ENCODE measurements around the gene COIL.
"Not testable (repeated sequence)": the region's sequence is repeated elsewhere in the genome, so short reads cannot be mapped to it uniquely, and the experiment has no call there.

The COIL gene

DNA sequence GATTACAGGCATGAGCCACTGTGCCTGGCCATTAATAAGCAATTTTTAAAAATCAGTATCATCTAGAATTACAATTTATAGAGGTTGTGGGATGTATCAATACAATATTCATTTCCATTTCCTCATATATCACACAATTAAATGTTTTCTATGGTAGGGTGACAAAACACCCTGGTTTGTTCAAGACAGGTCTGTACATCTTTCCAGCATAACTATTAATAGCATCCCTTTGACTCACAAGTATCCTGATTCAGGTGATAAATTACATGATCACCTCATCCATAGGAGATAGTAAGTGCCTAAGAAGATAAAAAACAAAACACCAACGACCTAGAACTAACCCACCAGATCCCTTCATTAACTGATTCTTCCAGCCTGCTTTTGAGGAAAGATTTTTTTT, 13.1 kb downstream of the COIL start:
- Histone ChIP-seq H3K27me3 (ENCODE audit: control insufficient read depth, insufficient read depth, low read length) (no peaks in the 10 kb centered on the region), H3K4me1 (ENCODE audit: control insufficient read depth, low read depth, low read length) (no peaks in the 10 kb centered on the region), H3K4me3 (ENCODE audit: low read length) (no peak overlapping the region), H3K36me3 (ENCODE audit: control insufficient read depth, low read depth, low read length) (peaks cover 47% of the 10 kb centered on the region), H3K27ac (ENCODE audit: low read length) (no peak overlapping the region), H3K9me3 (ENCODE audit: control insufficient read depth, low read depth, low read length) (no peaks in the 10 kb centered on the region), H3K9ac (ENCODE audit: low read length) (no peak overlapping the region)

DNA sequence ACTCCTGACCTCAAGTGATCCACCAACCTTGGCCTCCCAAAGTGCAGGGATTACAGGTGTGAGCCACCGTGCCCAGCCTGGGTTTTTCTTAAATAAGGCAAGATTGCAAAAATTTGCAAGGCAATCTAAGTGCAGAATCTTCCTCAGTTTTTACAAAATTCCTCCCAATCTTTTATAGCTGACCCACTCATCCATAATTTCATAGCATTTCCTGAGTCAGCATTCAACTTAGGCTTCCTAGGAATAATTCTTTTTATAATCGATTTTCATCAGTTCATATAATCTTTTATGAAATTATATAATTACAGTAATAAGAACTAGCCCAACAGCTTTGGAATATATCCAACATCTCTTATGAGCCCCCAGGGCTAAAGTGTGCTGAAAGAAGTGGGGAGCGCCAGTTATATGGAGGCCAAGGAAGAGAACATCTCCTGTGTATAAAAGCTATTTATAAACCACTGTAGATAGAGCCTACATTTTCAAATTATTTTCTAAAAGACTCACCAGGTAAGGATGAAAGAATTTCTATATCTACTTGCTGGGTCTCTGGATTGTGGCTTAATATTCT, 14.8 kb downstream of the COIL start:
- H3K9me3 ChIP-seq (ENCODE audit: control insufficient read depth, low read depth, low read length), result no peaks in the 10 kb centered on the region
- H3K36me3 ChIP-seq (ENCODE audit: control insufficient read depth, low read depth, low read length), result peaks cover 59% of the 10 kb centered on the region
- H3K27me3 ChIP-seq (ENCODE audit: control insufficient read depth, insufficient read depth, low read length), result no peaks in the 10 kb centered on the region
- no peak overlapping the region for H3K9ac ChIP-seq (ENCODE audit: low read length)
- no peak overlapping the region for H3K4me3 ChIP-seq (ENCODE audit: low read length)
- H3K4me1 ChIP-seq (ENCODE audit: control insufficient read depth, low read depth, low read length), result no peaks in the 10 kb centered on the region
- no peak overlapping the region for H3K27ac ChIP-seq (ENCODE audit: low read length)

DNA sequence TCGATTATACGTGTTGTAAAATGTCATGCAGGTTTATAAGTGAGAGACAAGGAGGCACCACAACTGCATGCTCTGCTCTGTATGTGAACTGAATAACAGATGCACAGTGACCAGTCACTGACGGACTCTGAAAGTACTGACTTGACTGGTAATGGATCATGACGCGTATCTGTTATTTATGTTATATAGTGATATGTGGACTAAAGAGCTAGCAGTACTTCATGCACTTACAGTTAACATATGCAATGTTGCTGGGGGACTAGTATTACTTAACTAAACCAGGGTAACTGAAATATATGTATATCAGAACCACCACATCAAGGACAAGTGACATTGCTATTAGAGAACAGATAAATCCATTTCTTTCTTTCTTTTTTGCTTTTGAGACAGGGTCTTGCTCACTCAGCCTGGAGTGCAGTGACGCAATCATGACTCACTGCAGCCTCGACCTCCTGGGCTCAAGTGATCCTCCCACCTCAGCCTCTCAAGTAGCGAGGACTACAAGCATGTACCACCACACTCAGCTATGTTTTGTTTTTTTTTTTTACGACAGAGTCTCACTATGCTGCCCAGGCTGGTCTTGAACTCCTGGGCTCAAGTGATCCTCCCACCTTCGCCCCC, 17.2 kb downstream of the COIL start:
- Histone ChIP-seq H3K36me3 (ENCODE audit: control insufficient read depth, low read depth, low read length) (peaks cover 54% of the 10 kb centered on the region), H3K4me3 (ENCODE audit: low read length) (no peak overlapping the region), H3K4me1 (ENCODE audit: control insufficient read depth, low read depth, low read length) (no peaks in the 10 kb centered on the region), H3K9me3 (ENCODE audit: control insufficient read depth, low read depth, low read length) (no peaks in the 10 kb centered on the region), H3K27ac (ENCODE audit: low read length) (no peak overlapping the region), H3K27me3 (ENCODE audit: control insufficient read depth, insufficient read depth, low read length) (no peaks in the 10 kb centered on the region), H3K9ac (ENCODE audit: low read length) (no peak overlapping the region)

DNA sequence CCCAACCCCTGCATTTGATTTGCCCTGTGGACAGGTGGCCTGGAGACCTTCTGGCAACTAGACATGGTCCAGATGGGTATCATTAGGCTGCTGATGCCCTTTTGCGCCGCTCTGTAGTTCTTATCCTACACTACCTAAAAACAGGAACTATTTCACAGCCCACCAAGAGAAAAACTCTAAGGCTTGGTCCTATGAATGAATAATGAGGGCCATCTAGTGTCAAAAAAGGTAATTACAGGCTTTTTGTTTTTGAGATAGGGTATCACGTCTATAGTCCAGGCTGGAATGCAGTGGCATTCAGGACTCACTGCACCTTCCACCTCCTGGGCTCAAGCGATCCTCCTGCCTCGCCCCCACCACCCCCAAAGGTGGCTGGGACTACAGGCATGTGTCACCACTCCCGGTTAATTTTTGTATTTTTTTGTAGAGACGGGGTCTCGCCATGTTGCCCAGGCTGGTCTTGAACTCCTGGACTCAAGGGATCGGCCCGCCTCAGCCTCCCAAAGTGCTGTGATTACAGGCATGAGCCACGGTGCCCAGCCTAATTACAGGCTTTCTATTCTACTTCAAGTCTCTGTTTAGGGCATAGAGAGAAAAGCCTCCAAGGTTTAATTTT, 20.9 kb downstream of the COIL start:
- H3K4me1 ChIP-seq (ENCODE audit: control insufficient read depth, low read depth, low read length), result no peaks in the 10 kb centered on the region
- no peak overlapping the region for H3K27ac ChIP-seq (ENCODE audit: low read length)
- H3K36me3 ChIP-seq (ENCODE audit: control insufficient read depth, low read depth, low read length), result peaks cover 53% of the 10 kb centered on the region
- H3K4me3 ChIP-seq (ENCODE audit: low read length), result no peak overlapping the region
- H3K9ac ChIP-seq (ENCODE audit: low read length), result no peak overlapping the region
- no peaks in the 10 kb centered on the region for H3K9me3 ChIP-seq (ENCODE audit: control insufficient read depth, low read depth, low read length)
- H3K27me3 ChIP-seq (ENCODE audit: control insufficient read depth, insufficient read depth, low read length), result no peaks in the 10 kb centered on the region

DNA sequence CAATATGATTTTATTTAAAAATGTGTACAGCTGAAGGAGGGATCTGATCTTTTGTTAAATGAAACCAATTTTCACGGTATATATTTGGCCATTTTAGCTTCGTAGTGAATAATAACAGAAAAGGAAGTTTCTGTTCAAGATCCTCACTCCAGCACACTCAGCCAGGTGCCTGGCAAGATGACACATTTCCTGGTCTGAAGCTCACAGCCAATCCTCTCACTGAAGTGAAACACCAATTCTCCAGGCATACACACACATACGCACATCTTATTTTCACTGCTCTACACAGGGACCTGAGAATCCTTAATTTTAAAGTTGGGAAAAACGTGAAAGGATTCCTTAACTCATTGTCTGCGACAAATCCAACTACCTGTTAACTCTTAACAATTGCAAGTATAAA, 22.6 kb downstream of the COIL start:
- H3K9ac ChIP-seq (ENCODE audit: low read length); H3K9me3 ChIP-seq (ENCODE audit: control insufficient read depth, low read depth, low read length); H3K27ac ChIP-seq (ENCODE audit: low read length); H3K4me1 ChIP-seq (ENCODE audit: control insufficient read depth, low read depth, low read length); H3K27me3 ChIP-seq (ENCODE audit: control insufficient read depth, insufficient read depth, low read length); H3K4me3 ChIP-seq (ENCODE audit: low read length): not testable (repeated sequence)
- H3K36me3 ChIP-seq (ENCODE audit: control insufficient read depth, low read depth, low read length), result peaks cover 47% of the 10 kb centered on the region

DNA sequence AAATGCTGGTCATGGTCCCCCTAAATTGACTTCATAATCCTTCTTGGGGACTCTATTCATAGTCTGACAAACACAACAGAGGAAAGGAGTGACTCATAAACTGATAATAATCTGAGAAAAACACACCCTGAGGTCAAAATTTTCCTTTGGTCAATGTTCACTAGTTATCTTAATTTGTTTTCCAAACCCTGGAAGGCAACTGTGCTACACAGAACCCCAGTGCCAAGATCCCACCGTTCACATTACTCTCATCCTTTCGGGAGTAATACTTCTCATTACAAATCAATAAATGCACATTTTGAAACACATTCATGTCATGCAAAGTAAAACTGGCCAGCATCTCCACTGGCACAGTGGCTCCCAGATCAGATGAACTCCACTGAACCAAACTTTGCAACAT, 23.2 kb downstream of the COIL start:
- peaks cover 44% of the 10 kb centered on the region for H3K36me3 ChIP-seq (ENCODE audit: control insufficient read depth, low read depth, low read length)
- H3K9ac ChIP-seq (ENCODE audit: low read length), result no peak overlapping the region
- H3K27ac ChIP-seq (ENCODE audit: low read length), result no peak overlapping the region
- H3K4me1 ChIP-seq (ENCODE audit: control insufficient read depth, low read depth, low read length), result no peaks in the 10 kb centered on the region
- H3K27me3 ChIP-seq (ENCODE audit: control insufficient read depth, insufficient read depth, low read length), result no peaks in the 10 kb centered on the region
- H3K4me3 ChIP-seq (ENCODE audit: low read length), result no peak overlapping the region
- no peaks in the 10 kb centered on the region for H3K9me3 ChIP-seq (ENCODE audit: control insufficient read depth, low read depth, low read length)

DNA sequence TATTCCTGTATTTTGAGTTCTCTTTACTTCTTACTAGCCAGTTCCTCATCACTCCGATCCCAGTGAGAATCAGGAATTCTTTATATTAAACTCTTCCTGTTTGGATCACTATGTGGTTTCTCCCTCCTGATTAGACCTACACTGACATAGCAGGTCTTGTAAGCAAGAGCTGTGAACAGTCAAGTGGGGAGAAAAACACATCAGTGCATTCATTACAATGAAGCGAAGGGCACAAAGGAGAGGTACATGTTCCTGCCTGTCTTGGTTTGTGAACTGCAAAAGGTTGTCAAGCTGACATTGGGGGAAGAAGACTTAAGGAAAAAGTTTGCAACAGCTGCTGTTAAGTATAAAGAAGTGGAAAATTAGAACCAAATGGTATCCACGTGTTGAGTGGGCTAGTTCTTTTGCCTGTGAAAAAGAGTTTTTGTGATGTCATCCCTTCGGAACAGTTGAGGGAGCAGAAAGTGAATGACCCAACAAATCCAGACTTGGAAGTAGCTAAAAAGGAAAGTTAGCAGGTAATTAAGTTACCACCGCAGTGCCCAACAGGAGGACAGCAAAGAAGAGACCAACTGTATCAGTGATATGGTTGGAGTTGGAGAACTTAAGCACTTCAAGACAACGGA, 24.0 kb downstream of the COIL start:
- Histone ChIP-seq H3K4me1 (ENCODE audit: control insufficient read depth, low read depth, low read length) (no peaks in the 10 kb centered on the region), H3K27me3 (ENCODE audit: control insufficient read depth, insufficient read depth, low read length) (no peaks in the 10 kb centered on the region), H3K27ac (ENCODE audit: low read length) (no peak overlapping the region), H3K9ac (ENCODE audit: low read length) (no peak overlapping the region), H3K9me3 (ENCODE audit: control insufficient read depth, low read depth, low read length) (no peaks in the 10 kb centered on the region), H3K36me3 (ENCODE audit: control insufficient read depth, low read depth, low read length) (peaks cover 40% of the 10 kb centered on the region), H3K4me3 (ENCODE audit: low read length) (no peak overlapping the region)

DNA sequence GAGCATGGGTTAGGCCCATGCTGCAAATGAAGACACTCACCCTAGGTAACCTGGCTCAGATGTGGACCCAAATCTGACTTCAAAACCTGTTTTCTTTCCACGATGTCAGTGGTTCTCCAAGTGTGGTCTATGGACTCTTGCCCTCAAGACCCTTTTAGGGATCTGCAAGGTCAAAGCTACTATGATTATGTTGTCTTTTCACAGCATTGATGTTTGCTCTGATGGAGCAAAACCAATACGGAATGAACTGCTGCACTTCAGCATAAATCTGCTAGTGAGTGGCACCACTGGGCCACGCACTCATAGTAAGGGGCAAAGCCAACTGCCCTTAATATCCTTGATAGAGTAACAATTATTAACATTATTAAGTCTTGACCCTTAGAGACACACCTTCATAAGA, 25.4 kb downstream of the COIL start:
- Histone ChIP-seq H3K27ac (ENCODE audit: low read length) (no peak overlapping the region), H3K27me3 (ENCODE audit: control insufficient read depth, insufficient read depth, low read length) (no peaks in the 10 kb centered on the region), H3K36me3 (ENCODE audit: control insufficient read depth, low read depth, low read length) (peaks cover 32% of the 10 kb centered on the region), H3K9ac (ENCODE audit: low read length) (no peak overlapping the region), H3K9me3 (ENCODE audit: control insufficient read depth, low read depth, low read length) (peaks cover 10% of the 10 kb centered on the region), H3K4me3 (ENCODE audit: low read length) (no peak overlapping the region), H3K4me1 (ENCODE audit: control insufficient read depth, low read depth, low read length) (no peaks in the 10 kb centered on the region)

DNA sequence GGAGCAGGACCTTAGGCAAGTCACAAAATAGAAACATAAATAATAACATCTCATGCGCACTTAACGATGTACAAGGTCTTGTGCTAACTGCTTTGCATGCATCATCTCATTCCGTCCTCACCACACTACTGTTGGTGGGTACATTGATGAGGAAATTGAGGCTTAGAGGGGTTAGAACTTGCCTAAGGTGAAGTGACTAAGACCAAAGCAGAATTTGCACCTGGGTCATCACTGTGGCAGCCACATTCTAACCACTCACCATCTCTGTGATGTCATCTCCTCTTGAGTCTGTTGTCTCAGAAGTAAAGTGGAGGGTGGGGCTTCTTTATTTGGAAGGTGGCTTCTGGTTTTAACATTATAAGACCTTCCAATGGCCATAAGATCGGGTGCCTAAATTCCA, 26.6 kb downstream of the COIL start:
- no peak overlapping the region for H3K27ac ChIP-seq (ENCODE audit: low read length)
- no peak overlapping the region for H3K4me3 ChIP-seq (ENCODE audit: low read length)
- H3K9ac ChIP-seq (ENCODE audit: low read length), result no peak overlapping the region

DNA sequence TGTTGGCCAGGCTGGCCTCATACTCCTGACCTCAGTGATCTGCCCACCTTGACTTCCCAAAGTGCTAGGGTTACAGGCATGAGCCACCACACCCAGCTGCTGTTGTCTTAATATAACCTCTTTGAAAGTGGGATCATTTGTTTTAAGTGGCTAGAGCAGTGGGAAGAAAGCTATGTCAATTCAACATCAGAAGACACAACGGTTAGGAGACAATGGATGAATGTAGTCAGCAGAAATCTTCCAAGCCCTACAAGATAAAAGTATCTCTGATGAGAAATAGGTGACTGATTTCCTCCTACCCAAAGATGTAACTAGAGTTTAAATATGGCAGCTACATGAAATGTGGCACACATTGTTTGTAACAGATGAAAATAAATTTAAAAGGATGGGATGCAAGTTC, 27.0 kb downstream of the COIL start:
- H3K27ac ChIP-seq (ENCODE audit: low read length), result no peak overlapping the region
- H3K9ac ChIP-seq (ENCODE audit: low read length), result no peak overlapping the region
- no peak overlapping the region for H3K4me3 ChIP-seq (ENCODE audit: low read length)
- peaks cover 25% of the 10 kb centered on the region for H3K36me3 ChIP-seq (ENCODE audit: control insufficient read depth, low read depth, low read length)
- H3K9me3 ChIP-seq (ENCODE audit: control insufficient read depth, low read depth, low read length), result peaks cover 19% of the 10 kb centered on the region
- H3K27me3 ChIP-seq (ENCODE audit: control insufficient read depth, insufficient read depth, low read length), result no peaks in the 10 kb centered on the region
- H3K4me1 ChIP-seq (ENCODE audit: control insufficient read depth, low read depth, low read length), result no peaks in the 10 kb centered on the region

More for the DNA sequence above, 26.6 kb downstream of the COIL start:
- H3K9me3 ChIP-seq (ENCODE audit: control insufficient read depth, low read depth, low read length), result peaks cover 19% of the 10 kb centered on the region
- H3K27me3 ChIP-seq (ENCODE audit: control insufficient read depth, insufficient read depth, low read length), result no peaks in the 10 kb centered on the region
- H3K36me3 ChIP-seq (ENCODE audit: control insufficient read depth, low read depth, low read length), result peaks cover 29% of the 10 kb centered on the region
- no peaks in the 10 kb centered on the region for H3K4me1 ChIP-seq (ENCODE audit: control insufficient read depth, low read depth, low read length)

DNA sequence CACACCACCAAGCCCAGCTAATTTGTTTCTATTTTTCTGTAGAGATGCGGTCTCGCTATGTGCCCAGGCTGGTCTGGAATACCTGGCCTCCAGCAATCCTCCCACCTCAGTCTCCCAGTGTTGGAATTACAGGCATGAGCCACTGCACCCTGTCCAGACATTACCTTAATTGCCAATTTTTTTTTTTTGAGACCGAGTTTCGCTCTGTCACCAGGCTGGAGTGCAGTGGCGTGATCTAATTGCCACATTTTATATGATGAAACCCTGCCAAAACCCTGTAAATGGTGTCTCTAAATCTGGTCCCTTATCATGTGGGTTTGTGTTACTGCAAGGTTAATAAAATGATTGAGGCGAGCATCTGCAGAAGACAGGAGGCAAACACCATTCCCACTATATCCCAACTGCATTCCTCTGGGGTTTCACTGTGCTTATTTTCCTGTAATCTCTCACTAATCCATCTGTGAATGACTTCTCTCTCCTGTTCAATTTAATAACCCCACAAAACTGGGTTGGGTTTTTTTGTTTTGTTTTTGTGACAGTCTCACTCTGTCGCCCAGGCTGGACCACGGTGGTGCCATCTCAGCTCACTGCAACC, 27.6 kb downstream of the COIL start:
- no peaks in the 10 kb centered on the region for H3K27me3 ChIP-seq (ENCODE audit: control insufficient read depth, insufficient read depth, low read length)
- peaks cover 23% of the 10 kb centered on the region for H3K9me3 ChIP-seq (ENCODE audit: control insufficient read depth, low read depth, low read length)
- no peak overlapping the region for H3K4me3 ChIP-seq (ENCODE audit: low read length)
- no peak overlapping the region for H3K27ac ChIP-seq (ENCODE audit: low read length)
- H3K4me1 ChIP-seq (ENCODE audit: control insufficient read depth, low read depth, low read length), result no peaks in the 10 kb centered on the region
- peaks cover 19% of the 10 kb centered on the region for H3K36me3 ChIP-seq (ENCODE audit: control insufficient read depth, low read depth, low read length)
- no peak overlapping the region for H3K9ac ChIP-seq (ENCODE audit: low read length)
